H1 (cell line): Measurements from ENCODE around the gene TNRC6B. TPM values are rescaled to one million over a fixed set of nuclear protein-coding genes. Genes with fewer than 3 reads are reported as not detected.

ENCODE experiments used
- BACH1 ChIP-seq: IDR thresholded peaks from 2 replicates; pipeline ENCODE4 v1.6.1; 2012; ENCODE audit warnings: low read length, improper control_type of control experiment
- EP300 ChIP-seq, 2 experiments: IDR thresholded peaks; 1 replicate in 1 of 2; 2 replicates in 1 of 2; pipeline ENCODE4 v1.6.1; 2011 to 2012; ENCODE audit warnings: low read depth in 2 of 2, low read length in 2 of 2, mild to moderate bottlenecking in 2 of 2, borderline replicate concordance in 1 of 2, inconsistent platforms in 1 of 2, moderate library complexity in 1 of 2
- KDM1A ChIP-seq: fragments of 200-600, 300-600 bp; sonication (generic); IDR thresholded peaks from 2 replicates; pipeline ENCODE4 v1.7.1; 2016; ENCODE audit warnings: mild to moderate bottlenecking, low read length, borderline replicate concordance
- polyA plus RNA-seq, 7 experiments: library from polyadenylated mRNA; depleted of rRNA in 3 of 7; stranded (reverse) in 5 of 7; unstranded in 2 of 7; fragments of >200 nt in 5 of 7; fragments of 200-250 nt in 2 of 7; gene quantifications; 1 replicate in 5 of 7; 2 replicates in 1 of 7; 4 replicates in 1 of 7; pipeline versions ENCODE4 v1.2.1 to v1.2.3, GENCODE V29; 2011 to 2013; ENCODE audit warnings: missing spikeins in 2 of 7, mixed read lengths in 2 of 7
- total RNA-seq: library from RNA; stranded (reverse); fragmentation: NEBNext Ultra II Directional; extraction: Animal tissue kit (Norgen Biotek cat#: 25700); gene quantifications from 2 replicates; pipeline ENCODE4 v1.2.1, GENCODE V29; 2021
- TF ChIP-seq, protein P1 (sequence below): fragments of 300-600 bp; sonication (generic); IDR thresholded peaks from 2 replicates; pipeline ENCODE4 v1.7.1; 2012; ENCODE audit warnings: low read length, moderate library complexity, mild to moderate bottlenecking, inconsistent platforms; ENCODE audit not compliant: insufficient replicate concordance

TNRC6B gene
- total and polyA plus RNA-seq, 2 of the 8 experiments (the other 6 are each of a cell fraction or from before 2014, with no cell fraction given) = 12.5 to 48.9 TPM

GRCh38 chr22:40256516-40256915 lies 78.8 kb downstream of the TNRC6B start (continued):
- TF ChIP-seq, protein P1, sequence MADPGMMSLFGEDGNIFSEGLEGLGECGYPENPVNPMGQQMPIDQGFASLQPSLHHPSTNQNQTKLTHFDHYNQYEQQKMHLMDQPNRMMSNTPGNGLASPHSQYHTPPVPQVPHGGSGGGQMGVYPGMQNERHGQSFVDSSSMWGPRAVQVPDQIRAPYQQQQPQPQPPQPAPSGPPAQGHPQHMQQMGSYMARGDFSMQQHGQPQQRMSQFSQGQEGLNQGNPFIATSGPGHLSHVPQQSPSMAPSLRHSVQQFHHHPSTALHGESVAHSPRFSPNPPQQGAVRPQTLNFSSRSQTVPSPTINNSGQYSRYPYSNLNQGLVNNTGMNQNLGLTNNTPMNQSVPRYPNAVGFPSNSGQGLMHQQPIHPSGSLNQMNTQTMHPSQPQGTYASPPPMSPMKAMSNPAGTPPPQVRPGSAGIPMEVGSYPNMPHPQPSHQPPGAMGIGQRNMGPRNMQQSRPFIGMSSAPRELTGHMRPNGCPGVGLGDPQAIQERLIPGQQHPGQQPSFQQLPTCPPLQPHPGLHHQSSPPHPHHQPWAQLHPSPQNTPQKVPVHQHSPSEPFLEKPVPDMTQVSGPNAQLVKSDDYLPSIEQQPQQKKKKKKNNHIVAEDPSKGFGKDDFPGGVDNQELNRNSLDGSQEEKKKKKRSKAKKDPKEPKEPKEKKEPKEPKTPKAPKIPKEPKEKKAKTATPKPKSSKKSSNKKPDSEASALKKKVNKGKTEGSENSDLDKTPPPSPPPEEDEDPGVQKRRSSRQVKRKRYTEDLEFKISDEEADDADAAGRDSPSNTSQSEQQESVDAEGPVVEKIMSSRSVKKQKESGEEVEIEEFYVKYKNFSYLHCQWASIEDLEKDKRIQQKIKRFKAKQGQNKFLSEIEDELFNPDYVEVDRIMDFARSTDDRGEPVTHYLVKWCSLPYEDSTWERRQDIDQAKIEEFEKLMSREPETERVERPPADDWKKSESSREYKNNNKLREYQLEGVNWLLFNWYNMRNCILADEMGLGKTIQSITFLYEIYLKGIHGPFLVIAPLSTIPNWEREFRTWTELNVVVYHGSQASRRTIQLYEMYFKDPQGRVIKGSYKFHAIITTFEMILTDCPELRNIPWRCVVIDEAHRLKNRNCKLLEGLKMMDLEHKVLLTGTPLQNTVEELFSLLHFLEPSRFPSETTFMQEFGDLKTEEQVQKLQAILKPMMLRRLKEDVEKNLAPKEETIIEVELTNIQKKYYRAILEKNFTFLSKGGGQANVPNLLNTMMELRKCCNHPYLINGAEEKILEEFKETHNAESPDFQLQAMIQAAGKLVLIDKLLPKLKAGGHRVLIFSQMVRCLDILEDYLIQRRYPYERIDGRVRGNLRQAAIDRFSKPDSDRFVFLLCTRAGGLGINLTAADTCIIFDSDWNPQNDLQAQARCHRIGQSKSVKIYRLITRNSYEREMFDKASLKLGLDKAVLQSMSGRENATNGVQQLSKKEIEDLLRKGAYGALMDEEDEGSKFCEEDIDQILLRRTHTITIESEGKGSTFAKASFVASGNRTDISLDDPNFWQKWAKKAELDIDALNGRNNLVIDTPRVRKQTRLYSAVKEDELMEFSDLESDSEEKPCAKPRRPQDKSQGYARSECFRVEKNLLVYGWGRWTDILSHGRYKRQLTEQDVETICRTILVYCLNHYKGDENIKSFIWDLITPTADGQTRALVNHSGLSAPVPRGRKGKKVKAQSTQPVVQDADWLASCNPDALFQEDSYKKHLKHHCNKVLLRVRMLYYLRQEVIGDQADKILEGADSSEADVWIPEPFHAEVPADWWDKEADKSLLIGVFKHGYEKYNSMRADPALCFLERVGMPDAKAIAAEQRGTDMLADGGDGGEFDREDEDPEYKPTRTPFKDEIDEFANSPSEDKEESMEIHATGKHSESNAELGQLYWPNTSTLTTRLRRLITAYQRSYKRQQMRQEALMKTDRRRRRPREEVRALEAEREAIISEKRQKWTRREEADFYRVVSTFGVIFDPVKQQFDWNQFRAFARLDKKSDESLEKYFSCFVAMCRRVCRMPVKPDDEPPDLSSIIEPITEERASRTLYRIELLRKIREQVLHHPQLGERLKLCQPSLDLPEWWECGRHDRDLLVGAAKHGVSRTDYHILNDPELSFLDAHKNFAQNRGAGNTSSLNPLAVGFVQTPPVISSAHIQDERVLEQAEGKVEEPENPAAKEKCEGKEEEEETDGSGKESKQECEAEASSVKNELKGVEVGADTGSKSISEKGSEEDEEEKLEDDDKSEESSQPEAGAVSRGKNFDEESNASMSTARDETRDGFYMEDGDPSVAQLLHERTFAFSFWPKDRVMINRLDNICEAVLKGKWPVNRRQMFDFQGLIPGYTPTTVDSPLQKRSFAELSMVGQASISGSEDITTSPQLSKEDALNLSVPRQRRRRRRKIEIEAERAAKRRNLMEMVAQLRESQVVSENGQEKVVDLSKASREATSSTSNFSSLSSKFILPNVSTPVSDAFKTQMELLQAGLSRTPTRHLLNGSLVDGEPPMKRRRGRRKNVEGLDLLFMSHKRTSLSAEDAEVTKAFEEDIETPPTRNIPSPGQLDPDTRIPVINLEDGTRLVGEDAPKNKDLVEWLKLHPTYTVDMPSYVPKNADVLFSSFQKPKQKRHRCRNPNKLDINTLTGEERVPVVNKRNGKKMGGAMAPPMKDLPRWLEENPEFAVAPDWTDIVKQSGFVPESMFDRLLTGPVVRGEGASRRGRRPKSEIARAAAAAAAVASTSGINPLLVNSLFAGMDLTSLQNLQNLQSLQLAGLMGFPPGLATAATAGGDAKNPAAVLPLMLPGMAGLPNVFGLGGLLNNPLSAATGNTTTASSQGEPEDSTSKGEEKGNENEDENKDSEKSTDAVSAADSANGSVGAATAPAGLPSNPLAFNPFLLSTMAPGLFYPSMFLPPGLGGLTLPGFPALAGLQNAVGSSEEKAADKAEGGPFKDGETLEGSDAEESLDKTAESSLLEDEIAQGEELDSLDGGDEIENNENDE = no peak
- TF ChIP-seq BACH1 (no peak), KDM1A (no peak), EP300 (IDR thresholded peaks at IDR 0.05; ENCODE audit: borderline replicate concordance in 1 of 2, low read depth in 2 of 2, low read length in 2 of 2) (no peak)
